Stomach (tissue), 19 donors: ENCODE data around the gene TARS2. TPM values are rescaled to one million over a fixed set of nuclear protein-coding genes. Genes with fewer than 3 reads are reported as not detected.

Experiments used
- DNase-seq, 2 donors: peaks; one replicate each; pipeline versions ENCODE4 v3.0.0 to v3.0.0-alpha.2; 2013 to 2019
- H3K27ac ChIP-seq, 5 donors: fragments of 200-600 bp in 4 of 5; sonication (generic) in 4 of 5; one replicate each; pipeline ENCODE4 v1.5.1; 2013 to 2019; ENCODE audit warnings: mild to moderate bottlenecking in 1 of 5, moderate library complexity in 1 of 5
- H3K27me3 ChIP-seq, 3 donors: fragments of 200-600 bp; sonication (generic); one replicate each; pipeline ENCODE4 v1.5.1; 2017 to 2019; ENCODE audit warnings: mixed run types in 1 of 3
- H3K36me3 ChIP-seq, 4 donors: fragments of 200-600 bp; sonication (generic); 1 replicate in 3 of 4; 2 replicates in 1 of 4; pipeline ENCODE4 v1.5.1; 2016 to 2019
- H3K4me1 ChIP-seq, 4 donors: fragments of 200-600 bp; sonication (generic); one replicate each; pipeline ENCODE4 v1.5.1; 2016 to 2019
- H3K4me3 ChIP-seq, 4 donors: fragments of 200-600 bp; sonication (generic) in 3 of 4; one replicate each; pipeline ENCODE4 v1.5.1; 2016 to 2019; ENCODE audit warnings: mild to moderate bottlenecking in 1 of 4
- H3K9me3 ChIP-seq, 4 donors: fragments of 200-600 bp; sonication (generic); one replicate each; pipeline ENCODE4 v1.5.1; 2016 to 2019
- CTCF ChIP-seq, 7 experiments: fragments of 450-650 bp in 4 of 7; fragments of 200-600 bp in 3 of 7; sonication (generic) in 3 of 7; IDR thresholded peaks; one replicate each; pipeline ENCODE4 v1.5.1; 2016 to 2019; ENCODE audit warnings: antibody characterized with exemption in 7 of 7, control low read depth in 2 of 7, mild to moderate bottlenecking in 1 of 7
- EP300 ChIP-seq: sonication (generic); formaldehyde crosslinking; IDR thresholded peaks from one replicate; pipeline ENCODE4 v1.6.1; 2017; ENCODE audit warnings: antibody characterized with exemption
- POLR2A ChIP-seq, 4 donors: fragments of 450-650 bp; IDR thresholded peaks; one replicate each; pipeline ENCODE4 v1.6.1; 2016; ENCODE audit warnings: antibody characterized with exemption in 4 of 4, control low read depth in 2 of 4, mild to moderate bottlenecking in 1 of 4, moderate library complexity in 1 of 4
- POLR2AphosphoS5 ChIP-seq, 3 donors: sonication (generic); formaldehyde crosslinking; IDR thresholded peaks; one replicate each; pipeline ENCODE4 v1.6.1; 2016; ENCODE audit warnings: antibody characterized with exemption in 3 of 3
- WGBS, 5 donors: extraction: QIAGEN DNeasy Blood & Tissue Kit in 3 of 5; methylation state at CpG; one replicate each; pipeline versions ENCODE4 v1.1.5 to v1.1.7; 2013 to 2018; 5-methylcytosine and 5-hydroxymethylcytosine counted together
- intact Hi-C: fragments of 100-400 bp; cut with DNase I; formaldehyde crosslinking; loops from one replicate; pipeline ENCODE4 v1.15.1; 2023; ENCODE audit warnings: low total_unique reads
- long read RNA-seq, 10 donors: transcript quantifications; one replicate each; lab custom pipeline, GENCODE V29; 2026
- polyA plus RNA-seq, 3 donors: library from polyadenylated mRNA; stranded (reverse); fragments of 200-250 nt; gene quantifications; one replicate each; pipeline ENCODE4 v1.2.3, GENCODE V29; 2013
- total RNA-seq, 5 donors: library from RNA; depleted of rRNA; stranded (reverse); fragments of >200 nt; gene quantifications; one replicate each; pipeline versions ENCODE4 v1.1.0 to v1.2.3, GENCODE V29; 2014 to 2016
- donor health status: healthy with polysubstance abuse.
- donor health status: Bipolar disorder and iron deficiency.
- donor health status: healthy.

Gene TARS2
- total RNA-seq: 10 to 100 TPM in 2 of 5 donors, 1 to 10 TPM in 3; 3.5 to 46.2 (median 5.8) TPM
- 10 to 100 TPM in 2 of 3 donors, 1 to 10 TPM in 1; 9.6 to 14.8 (median 12.4) TPM for polyA plus RNA-seq
- long read RNA-seq, donor 1, partial matches to known transcripts: 0 of 5 reads
- long read RNA-seq, donor 1, other reads (novel, unspliced or antisense): 0 of 5 reads
- long read RNA-seq, donor 2, partial matches to known transcripts: 6 of 10 reads
- long read RNA-seq, donor 2, other reads (novel, unspliced or antisense): 0 of 10 reads
- long read RNA-seq, donor 3, partial matches to known transcripts: 0 of 2 reads
- long read RNA-seq, donor 3, other reads (novel, unspliced or antisense): 0 of 2 reads
- long read RNA-seq, donor 4: 0 reads
- long read RNA-seq, donor 5, partial matches to known transcripts: 0 of 2 reads
- long read RNA-seq, donor 5, other reads (novel, unspliced or antisense): 0 of 2 reads
- long read RNA-seq, donor 6: 0 reads
- long read RNA-seq, donor 7, partial matches to known transcripts: 0 of 1 reads
- long read RNA-seq, donor 7, other reads (novel, unspliced or antisense): 0 of 1 reads
- long read RNA-seq, donor 8, partial matches to known transcripts: 0 of 5 reads
- long read RNA-seq, donor 8, other reads (novel, unspliced or antisense): 0 of 5 reads
- long read RNA-seq, donor 9, partial matches to known transcripts: 0 of 1 reads
- long read RNA-seq, donor 9, other reads (novel, unspliced or antisense): 0 of 1 reads
- long read RNA-seq, donor 10, partial matches to known transcripts: 0 of 2 reads
- long read RNA-seq, donor 10, other reads (novel, unspliced or antisense): 0 of 2 reads

- peak within 1 kb of the TSS; percentile 57 to 88 (median 78) for H3K27ac ChIP-seq
- 0 to 1% (median 0%) methylated on average over 29 to 30 of the region's 30 CpGs for WGBS, 5 donors
- TF ChIP-seq EP300 (no peak), CTCF (IDR thresholded peaks at IDR 0.05) (peak in 5 of 7 experiments; percentile 28 to 62 (median 41)), POLR2AphosphoS5 (IDR thresholded peaks at IDR 0.05) (peak; percentile 44 to 87 (median 78)), POLR2A (IDR thresholded peaks at IDR 0.05) (peak in 1 of 4 donors; percentile 48)
- no peaks in the 10 kb centered on the region for H3K27me3 ChIP-seq
- peak within 1 kb of the TSS; percentile 64 to 92 (median 77) for H3K4me3 ChIP-seq
- peaks cover 6 to 19% (median 14%) of the 10 kb centered on the region in 4 donors for H3K4me1 ChIP-seq
- intact Hi-C loops: no loop called here
- peaks cover 10 to 35% (median 33%) of the 10 kb centered on the region in 4 donors for H3K36me3 ChIP-seq
- H3K9me3 ChIP-seq: no peaks in the 10 kb centered on the region
- peak; percentile 97 to 99 for DNase-seq
Measured at GRCh38 chr1:150486966-150487762, at the start of gene TARS2. TARS2 (plus strand) TSS chr1:150487419; CDS start chr1:150487451, 32 bp downstream.

GRCh38 chr1:150441121-150441520, 46.1 kb upstream of the TARS2 start:
- intact Hi-C loops: no loop called here
- H3K27ac ChIP-seq: no peak overlapping the region
- no peak for TF ChIP-seq EP300
- no peak for TF ChIP-seq POLR2A (IDR thresholded peaks at IDR 0.05)
- no peak for TF ChIP-seq CTCF (IDR thresholded peaks at IDR 0.05)
- no peak for TF ChIP-seq POLR2AphosphoS5 (IDR thresholded peaks at IDR 0.05)

GRCh38 chr1:150444232-150444631, 43.0 kb upstream of the TARS2 start:
- no peak for TF ChIP-seq EP300
- TF ChIP-seq POLR2AphosphoS5 (IDR thresholded peaks at IDR 0.05): no peak

More at GRCh38 chr1:150441121-150441520, 46.1 kb upstream of the TARS2 start:
- 61 to 83% (median 79%) methylated on average over 2 of the region's 2 CpGs for WGBS, 5 donors
- Histone ChIP-seq H3K27me3 (no peaks in the 10 kb centered on the region), H3K9me3 (no peaks in the 10 kb centered on the region), H3K4me3 (no peak overlapping the region), H3K4me1 (peaks cover 0 to 3% (median 0%) of the 10 kb centered on the region in 4 donors), H3K36me3 (peaks cover 5 to 64% (median 57%) of the 10 kb centered on the region in 4 donors)
- peak in 1 of 2 donors; percentile 11 for DNase-seq

GRCh38 chr1:150456146-150456647, 31.0 kb upstream of the TARS2 start:
- H3K4me1 ChIP-seq: no peaks in the 10 kb centered on the region
- TF ChIP-seq POLR2AphosphoS5 (IDR thresholded peaks at IDR 0.05) (no peak), POLR2A (IDR thresholded peaks at IDR 0.05) (no peak), CTCF (IDR thresholded peaks at IDR 0.05) (no peak), EP300 (no peak)
- H3K27ac ChIP-seq: no peak overlapping the region
- peaks cover 16 to 93% (median 85%) of the 10 kb centered on the region in 4 donors for H3K36me3 ChIP-seq
- 75 to 90% (median 82%) methylated on average over 4 of the region's 4 CpGs for WGBS, 5 donors
- no peaks in the 10 kb centered on the region for H3K27me3 ChIP-seq
- H3K9me3 ChIP-seq: no peaks in the 10 kb centered on the region
- H3K4me3 ChIP-seq: no peak overlapping the region
- intact Hi-C loops: no loop called here
- DNase-seq: no peak

More at GRCh38 chr1:150444232-150444631, 43.0 kb upstream of the TARS2 start:
- Histone ChIP-seq H3K4me3 (no peak overlapping the region), H3K9me3 (no peaks in the 10 kb centered on the region), H3K36me3 (peaks cover 28 to 77% (median 75%) of the 10 kb centered on the region in 4 donors), H3K27me3 (no peaks in the 10 kb centered on the region), H3K4me1 (peaks cover 0 to 3% (median 0%) of the 10 kb centered on the region in 4 donors), H3K27ac (no peak overlapping the region)
- intact Hi-C loops: no loop called here
- 91 to 100% (median 100%) methylated on average over 1 of the region's 1 CpG for WGBS, 5 donors
- no peak for DNase-seq
